NK-92 treated with Interleukin-12 subunit alpha and Interleukin-12 subunit beta, amount 100 ng/mL, for 24 hours (cell line): ENCODE measurements around the gene NUDT16L1.
A peak's percentile ranks its signal among the peaks of the same experiment; 100 is the strongest.

Experiments
- DNase-seq: peaks from one replicate; lab custom pipeline; 2025; lab: John Stamatoyannopoulos, UW

The NUDT16L1 gene

DNA sequence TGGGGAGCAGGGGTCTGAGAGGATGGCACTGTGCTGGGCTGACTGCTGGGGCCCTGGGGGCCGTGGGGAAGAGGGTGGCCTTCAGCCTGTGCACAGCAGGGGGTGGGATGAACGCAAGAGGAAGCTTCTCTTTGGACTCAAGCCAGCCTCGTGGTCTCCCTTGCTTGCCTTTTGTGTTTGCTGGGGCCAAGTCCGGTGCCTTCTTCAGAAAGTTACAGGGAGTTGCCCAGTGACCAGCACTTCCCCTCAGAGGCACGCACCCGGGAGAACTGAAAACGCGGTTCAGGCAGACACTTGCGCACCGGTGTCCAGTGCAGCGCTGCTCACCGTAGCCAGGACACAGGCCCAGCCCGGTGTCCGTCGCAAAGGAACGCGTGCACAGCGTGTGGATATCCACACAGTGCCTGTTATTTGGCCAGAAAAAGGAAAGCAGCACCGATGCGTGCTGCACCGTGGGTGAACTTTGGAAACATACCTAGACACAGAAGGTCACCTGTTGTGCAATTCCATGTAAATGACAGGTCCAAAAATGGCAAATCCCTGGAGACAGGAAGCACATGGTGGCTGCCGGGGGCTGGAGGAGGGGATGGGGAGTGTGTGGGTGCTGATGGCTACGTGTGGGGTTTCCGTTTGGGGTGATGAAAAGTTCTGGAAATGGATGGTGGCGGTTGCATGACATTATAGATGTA lies 29.4 kb upstream of the NUDT16L1 start:
- no peak for DNase-seq

DNA sequence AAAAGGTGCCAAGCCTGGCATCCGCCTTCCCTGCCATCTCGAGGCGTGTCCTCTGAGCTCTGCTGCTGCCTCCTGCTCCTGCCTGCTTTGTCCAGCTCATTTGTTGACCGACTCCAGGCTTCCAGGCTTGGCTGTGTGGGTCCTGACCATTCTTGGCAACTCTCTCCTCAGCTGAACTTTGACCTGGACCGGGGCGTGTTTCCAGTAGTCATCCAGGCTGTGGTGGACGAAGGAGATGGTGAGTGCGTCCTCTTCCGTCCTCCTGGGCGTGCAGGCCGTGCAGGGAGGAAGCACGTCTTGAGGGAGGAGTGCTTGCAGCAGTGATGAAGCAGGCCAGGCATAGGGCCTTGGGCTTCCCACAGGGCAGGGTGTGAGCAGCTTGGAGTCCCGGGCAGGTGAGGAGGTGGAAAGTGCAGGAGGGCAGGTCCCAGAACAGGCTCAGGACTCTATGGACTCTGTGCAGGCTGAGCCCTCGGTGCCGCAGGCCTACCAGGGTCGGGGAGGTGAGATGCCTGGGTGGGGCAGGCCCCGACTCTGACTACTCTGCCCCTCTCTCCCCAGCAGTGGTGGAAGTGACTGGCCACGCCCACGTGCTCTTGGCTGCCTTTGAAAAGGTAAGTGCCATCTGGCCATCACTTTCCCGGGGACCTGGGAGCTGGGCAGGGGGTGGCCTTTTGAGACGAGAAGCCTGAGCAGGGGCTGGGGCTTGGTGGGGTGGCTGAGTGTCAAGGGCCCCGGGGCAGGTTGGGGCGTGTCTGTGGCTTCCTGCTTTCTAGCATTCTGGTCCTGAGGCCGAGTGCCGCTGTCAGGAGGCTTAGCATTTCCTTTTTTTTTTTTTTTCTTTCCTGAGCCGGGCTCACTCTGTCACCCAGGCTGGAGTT lies 28.6 kb upstream of the NUDT16L1 start:
- peak; percentile 32 for DNase-seq

DNA sequence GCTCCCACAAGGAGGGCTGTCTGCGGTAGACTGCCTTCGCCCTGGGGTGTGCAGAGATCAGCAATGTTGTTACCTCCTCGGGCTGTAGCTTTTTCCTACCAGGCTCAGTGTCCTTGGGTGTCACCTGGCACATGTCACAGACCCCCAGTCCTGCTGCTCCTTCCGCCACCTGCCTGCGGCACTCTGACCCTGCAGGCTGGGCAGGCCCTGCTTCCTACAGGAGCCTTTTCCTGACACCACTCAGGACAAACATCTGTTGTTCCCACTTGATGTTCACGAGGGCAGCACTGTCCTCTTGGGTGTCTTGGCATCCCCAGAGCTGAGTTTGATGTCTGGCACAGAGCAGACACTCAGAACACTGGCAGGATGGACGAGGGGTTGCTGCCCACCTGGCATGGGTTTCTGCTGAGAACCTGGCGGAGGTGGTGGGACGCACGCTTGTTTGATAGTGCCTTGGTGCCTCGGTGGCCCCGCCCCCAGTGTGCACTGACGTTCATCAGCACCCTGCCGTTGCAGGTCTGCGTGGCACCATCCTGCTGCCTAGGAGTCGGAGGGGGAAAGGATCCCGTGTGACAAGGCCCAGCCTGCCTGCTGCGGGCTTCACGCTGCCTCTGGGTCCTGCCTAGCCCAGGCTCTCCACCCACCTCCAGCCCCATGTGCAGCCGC lies 26.7 kb upstream of the NUDT16L1 start:
- DNase-seq, result no peak

DNA sequence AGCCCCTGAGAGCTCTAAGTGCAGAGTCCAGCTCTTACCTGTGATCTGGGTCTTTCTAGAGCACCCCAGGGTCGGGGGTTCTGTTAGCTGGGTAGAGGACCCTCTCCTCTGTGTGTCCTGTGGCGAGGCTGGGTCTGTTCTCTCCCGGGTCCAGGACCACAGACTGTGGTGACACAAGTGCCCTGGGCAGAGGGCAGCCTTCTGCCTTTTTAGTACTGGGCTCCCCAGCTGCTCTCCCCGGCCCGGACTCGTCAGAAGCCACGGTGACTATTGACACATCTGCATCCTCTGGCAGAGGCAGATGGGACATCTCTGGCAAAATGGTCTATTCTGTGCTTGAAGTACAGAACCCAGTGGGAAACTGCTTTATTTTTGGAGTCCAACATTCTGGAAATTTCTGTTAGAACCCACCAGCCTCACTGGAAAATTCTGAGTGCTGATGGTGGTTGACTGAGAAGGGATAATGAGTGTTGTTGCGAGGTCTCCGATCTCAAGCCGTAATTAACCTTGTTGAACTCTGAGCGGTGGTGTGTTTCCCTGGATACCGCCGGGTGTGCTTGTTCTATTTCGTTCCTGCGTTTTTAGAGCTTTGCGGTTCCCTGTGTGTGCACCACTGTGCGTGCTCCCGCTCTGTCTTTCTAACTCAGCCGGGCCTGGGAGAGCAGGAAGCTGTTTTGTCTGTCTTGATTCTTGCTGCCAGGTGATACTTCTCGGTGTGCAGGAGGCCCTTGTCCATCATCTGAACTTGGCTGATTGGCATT lies 26.0 kb upstream of the NUDT16L1 start:
- no peak for DNase-seq

DNA sequence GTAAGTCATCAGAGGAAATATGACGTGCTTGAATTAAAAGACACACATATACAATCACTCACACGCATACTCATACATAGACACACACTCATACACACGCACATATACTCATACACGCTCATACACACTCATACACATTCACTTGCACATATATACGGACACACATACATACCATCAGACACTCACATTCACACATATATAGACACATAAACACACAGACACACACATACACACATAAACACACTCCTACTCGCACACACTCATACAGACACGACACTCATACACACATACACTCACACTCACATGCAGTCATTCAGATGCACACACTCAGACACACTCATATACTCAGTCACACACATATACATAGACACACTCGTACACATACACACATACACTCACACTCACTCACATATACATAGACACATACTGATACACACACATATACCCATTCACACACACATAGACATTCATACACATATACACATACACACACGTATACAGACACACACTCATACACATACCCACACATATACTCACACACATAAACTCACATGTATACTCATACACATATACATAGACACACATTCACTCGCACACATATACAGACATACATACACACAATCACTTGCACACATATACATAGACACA lies 24.9 kb upstream of the NUDT16L1 start:
- DNase-seq, result no peak

DNA sequence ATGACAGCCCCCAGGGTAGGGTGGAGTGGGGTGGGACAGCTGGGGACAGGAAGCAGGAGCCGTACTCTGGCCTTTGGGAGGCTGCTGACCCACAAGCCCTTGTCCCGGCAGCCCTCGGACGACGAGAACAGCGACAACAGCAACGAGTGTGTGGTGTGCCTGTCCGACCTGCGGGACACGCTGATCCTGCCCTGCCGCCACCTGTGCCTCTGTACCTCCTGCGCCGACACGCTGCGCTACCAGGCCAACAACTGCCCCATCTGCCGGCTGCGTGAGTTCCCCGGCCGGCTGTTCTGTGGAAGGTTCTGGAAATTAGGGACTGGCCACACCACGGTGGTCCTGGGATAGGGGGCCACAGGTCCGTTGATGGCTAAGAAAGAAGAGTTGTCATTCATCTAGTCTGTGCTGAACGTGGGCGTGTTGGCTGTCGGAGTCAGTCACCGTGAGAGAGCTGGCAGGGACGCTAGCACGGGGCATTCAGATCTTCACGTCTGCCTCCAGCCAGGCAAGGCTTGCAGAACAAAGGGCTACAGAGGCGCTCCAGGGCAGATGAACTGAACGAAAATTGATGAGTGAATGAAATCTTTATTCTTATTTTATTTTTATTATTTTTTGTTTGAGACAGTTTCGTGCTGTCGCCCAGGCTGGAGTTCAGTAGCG lies 19.8 kb upstream of the NUDT16L1 start:
- no peak for DNase-seq

DNA sequence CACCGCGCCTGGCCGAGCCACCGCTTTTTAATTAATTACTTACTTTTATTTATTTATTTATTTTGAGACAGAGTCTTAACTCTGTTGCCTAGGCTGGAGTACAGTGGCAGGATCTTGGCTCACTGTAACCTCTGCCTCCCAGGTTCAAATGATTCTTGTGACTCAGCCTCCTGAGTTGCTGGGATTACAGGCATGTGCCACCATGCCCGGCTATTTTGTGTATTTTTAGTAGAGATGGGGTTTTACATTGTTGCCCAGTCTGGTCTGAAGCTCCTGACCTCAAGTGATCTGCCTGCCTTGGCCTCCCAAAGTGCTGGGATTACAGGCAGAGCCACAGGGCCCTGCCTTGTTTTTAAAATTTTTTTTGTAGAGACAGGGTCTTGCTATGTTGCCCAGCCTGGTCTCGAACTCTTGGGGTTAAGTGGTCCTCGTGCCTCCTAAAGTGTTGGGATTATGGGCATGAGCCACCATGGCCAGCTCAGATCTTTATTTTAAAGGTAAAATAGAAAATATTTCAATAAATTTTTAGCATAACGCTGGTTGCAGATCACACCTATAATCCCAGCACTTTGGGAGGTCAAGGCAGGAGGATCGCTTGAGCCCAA lies 18.3 kb upstream of the NUDT16L1 start:
- DNase-seq, result no peak

DNA sequence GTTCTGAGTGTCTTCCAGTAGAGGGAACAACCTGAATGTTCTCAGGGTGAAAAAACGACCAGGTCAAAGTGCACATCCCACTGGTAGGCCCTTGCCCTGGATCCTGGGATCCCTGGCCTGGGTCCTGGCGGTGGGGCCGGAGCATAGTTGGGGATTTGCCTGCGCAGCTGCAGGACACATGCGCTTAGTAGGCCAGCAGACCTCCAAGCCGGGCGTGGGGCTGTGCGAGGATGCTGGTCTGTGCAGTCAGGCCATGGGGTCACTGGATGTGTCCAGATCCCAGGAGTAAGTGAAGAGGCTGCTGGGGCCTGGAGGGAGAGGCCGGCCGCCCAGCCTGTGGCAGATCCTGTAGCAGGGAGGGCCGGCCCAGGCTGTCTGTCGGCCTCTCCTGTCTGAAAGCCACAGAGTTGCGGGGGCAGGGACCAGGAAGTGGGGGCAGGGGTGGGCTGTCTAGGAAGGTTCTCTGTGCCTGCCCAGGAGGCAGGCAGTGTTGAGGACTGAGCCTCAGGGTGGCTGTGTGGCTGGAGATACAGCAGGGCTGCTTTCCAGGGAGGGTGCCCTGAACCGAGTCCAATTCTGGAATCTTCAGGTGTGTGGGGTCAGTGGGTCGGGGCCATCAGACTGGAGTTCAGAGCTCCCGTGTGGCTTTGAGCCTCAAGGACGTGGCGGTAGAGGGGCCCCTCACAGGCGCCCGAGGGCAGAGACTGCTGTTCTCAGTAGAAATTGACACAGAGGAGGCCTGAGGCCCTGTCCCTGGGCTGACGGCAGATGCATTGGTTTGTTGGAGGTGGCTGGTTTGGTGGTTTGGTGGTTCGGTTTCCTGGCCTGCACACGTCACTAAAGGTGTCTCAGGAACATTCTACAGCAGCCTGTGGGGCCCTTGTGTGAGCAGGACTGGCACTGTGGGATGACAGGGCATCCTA lies 17.2 kb upstream of the NUDT16L1 start:
- DNase-seq, result peak; percentile 70

DNA sequence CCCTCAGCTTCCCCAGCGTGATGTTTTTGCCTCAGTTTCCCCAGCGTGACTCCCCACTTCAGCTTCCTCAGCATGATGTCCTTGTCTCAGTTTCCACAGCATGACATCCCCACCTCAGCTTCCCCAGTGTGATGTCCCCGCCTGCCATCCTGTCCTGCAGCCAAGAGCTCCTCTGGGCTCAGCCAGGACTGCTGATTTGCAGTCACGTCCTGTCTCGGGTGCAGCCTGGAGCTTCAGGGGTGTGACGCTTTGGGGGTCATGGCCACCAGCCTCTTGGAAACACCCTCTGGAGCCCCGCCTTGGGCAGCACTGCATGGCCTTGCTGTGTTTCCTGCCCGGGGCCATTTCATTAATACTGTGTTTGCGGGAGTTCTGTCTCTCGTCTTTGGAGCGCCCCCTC lies 16.5 kb upstream of the NUDT16L1 start:
- DNase-seq, result no peak

DNA sequence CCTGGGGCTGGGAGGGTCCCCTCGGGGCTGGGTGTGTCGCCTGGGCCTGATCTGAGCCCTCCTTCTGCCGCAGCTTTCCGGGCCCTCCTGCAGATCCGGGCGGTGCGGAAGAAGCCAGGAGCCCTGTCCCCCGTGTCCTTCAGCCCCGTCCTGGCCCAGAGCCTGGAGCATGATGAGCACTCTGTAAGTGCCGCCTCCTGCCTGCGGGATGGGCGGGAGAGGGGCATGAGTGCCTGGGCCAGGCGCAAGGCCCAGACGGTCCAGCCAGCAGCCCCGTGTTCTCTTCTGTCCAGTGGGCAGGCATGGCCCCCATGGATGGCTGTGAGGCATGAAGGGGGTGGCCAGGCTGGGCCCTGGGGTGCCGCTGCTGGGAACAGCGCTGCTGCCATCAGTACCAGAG lies 16.0 kb upstream of the NUDT16L1 start:
- DNase-seq, result no peak

DNA sequence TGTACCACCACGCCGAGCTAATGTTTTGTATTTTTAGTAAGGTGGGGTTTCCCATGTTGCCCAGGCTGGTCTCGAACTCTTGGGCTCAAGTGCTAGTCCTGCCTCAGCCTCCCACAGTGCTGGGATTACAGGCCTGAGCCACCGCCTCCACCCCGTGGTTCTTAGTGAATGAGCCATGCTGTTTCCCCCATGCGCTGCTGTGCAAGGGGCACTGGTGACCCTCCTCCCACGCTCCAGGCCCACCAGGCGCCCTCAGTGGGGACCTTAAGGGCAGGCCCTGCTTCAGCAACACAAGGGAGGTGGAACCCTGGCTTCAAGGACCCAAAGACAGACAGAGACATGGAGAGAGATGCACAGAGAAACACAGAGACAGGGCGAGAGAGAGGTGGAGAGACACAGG lies 15.4 kb upstream of the NUDT16L1 start:
- no peak for DNase-seq

DNA sequence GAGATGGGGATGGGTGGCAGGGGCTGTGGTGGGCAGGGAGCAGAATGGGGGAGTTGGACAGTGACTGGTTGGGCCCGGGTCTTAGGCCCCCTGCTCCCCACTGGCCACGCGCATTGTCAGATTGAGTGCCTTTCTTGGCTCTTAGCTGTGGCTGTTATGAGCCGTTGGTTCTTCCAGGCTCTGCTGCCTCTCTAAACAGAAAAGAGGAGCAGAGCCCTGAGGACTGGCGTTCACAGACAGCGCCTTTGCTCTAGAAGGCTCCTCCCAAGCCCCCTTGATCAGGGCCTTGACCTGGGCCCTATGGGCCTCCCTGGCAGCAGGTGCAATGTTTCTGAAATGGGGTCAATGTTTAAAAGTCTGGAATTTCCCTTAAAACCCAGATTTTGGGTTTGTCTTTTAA lies 14.8 kb upstream of the NUDT16L1 start:
- no peak for DNase-seq

DNA sequence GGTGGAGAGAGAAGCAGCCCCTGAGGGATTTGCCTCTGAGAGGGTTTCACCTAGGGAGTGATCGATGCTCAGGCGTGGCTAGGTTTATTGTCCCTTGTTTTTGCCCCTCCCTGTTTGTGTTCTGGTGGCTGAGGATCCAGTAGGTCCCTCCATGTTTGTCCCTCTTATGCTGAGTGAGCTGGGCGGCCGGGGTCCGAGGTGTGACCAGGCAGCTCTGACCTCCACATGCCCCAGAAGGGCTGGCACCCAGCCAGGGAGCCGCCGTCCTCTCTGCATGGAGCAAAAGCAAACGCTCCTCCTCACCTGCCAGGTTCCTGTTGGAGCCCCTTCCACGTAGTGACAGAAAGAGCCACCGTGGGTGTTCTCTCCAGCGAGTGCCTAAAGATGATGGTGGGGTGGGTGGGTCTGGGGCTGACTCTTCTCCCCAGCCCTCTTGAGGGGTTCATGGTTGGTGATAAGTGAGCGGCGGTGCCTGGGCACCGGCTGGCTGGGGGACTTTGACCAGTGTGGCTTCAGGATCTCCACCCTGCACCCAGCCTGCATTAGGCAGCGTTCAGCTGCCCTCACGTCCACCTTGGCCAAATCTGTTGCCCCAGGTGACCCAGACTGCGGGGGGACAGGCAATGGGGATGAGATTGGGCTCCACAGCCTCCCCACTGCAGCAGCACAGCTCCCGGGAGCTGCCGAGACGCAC lies 14.1 kb upstream of the NUDT16L1 start:
- DNase-seq, result no peak

DNA sequence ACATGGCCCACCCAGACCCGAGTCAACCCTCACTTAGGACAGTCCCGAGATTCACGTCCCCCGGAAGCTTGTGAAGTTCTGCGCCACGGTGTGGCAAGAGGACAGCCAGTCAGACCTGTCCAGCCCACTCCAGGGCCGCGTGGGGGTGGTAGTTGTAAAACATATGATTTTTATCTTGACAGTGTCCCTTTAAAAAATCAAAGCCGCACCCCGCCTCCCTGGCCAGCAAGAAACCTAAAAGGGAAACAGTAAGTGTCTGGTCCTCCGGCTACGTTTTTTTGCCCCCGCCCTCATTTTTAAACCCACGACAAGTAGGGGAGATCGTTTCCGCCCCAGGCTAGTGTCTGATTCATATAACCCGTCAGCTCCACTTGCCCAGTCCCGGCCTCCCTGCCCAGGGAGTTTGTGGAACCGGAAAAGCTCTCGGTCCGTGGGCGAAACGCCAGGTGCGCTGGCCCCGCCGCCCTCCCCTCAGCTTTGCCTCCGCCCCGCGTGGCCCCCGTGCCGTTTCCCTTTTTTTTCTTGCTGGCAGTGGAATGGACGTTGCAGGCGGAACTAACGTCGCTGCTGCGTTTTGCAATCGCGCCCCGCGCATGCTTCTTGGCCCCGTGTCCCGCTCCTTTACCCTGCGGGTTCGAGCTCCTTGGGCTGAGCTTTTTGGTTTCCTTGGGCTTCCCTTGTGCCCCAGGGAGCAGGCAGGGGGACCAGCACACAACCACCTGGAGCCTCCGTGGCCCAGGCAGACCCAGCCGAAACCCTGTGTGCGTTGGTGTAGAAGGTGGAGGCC lies 13.3 kb upstream of the NUDT16L1 start:
- DNase-seq, result no peak

DNA sequence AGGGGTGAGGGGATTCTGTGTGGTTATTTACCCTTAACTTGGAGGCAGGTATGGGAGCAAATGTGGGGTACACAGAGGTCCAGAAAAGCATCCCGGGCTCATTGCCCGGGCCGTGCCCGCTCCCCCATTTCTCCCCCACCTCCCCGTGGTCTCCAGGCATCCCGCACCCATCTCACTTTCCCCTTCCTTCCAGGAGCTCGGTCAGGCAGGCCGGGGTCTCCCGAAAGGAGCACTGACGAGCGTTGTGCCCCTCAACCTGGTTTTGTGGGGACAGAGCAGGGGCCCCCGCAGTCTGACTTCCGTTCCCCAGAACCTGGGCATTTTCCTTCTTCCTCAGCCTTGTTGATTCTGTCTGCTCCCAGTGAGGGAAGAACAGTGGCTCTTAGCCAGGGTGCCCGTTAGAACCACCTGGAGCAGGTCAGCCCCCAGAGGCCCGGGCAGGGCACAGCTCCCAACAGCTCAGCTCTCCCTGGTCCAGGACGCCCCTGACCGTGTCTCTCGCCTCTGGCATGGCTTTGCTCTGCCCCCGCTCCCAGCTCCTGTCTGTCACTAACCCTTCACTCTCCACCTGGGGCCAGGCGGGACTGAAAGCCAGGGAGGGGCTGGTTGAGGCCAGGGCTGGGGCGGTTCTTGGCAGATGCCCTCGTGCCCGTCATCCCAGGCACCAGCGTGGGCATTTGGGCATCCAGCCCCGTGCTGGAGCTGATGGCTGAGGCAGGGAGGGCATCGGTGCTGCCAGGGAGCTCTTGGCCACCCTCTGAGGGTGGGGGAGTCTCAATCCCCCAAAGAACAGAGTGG lies 12.5 kb upstream of the NUDT16L1 start:
- DNase-seq, result no peak

DNA sequence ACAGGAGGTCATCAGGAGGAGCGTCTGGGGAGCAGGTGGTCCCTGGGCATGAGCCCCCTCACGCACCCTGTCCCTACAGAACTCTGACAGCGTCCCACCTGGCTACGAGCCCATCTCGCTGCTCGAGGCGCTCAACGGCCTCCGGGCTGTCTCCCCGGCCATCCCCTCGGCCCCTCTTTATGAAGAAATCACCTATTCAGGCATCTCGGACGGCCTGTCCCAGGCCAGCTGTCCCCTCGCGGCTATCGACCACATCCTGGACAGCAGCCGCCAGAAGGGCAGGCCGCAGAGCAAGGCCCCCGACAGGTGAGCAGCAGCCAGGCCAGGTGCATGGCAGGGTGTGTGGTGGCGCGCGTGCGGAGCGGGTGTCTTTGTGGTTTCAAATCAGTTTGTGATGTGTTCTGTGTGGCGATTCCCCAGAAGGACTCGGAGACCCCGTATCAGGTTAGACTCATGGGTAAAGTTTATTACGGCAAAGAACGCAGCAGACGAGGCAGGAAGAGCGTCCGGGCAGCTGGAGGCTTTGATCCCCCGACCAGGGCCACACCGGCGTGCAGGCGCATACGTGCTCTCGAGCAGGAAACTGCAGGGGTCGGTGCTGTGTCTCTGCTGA lies 11.8 kb upstream of the NUDT16L1 start:
- no peak for DNase-seq

DNA sequence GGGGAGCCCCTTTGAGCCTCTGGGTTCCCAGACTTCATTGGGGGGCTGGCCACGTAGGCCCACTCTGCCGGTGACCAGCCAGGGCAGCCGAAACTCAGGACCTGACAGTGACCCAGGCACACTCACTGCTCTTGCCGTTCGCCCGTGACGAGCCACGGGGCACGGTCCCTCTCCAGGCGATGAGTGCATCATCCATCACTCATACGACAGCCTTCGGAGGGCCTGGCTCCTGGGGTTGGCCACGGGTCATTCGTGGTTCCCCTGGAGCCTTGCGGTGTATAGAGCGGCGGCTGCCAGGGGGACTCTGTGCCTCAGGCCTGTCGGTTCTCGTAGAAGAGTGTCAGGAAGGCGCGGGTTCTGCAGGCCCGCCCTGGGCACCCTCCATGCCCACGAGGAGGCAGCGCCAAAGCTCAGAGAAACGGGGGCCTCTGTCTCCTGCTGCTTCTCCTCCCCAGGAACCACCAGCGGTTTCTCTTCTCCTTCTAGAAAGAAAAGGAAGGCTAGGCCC lies 11.2 kb upstream of the NUDT16L1 start:
- no peak for DNase-seq
